GM12872 (cell line): ENCODE measurements around the gene GNA12.

ENCODE experiments used
- CTCF ChIP-seq: IDR thresholded peaks from 3 replicates; pipeline ENCODE4 v1.5.1; 2011; ENCODE audit warnings: low read depth, mild to moderate bottlenecking, low read length, moderate library complexity; ENCODE audit not compliant: insufficient read depth

Gene GNA12

GRCh38 chr7:2681929-2682799 is 161.9 kb downstream of the GNA12 start:
- TF ChIP-seq CTCF: no peak

GRCh38 chr7:2680792-2681490 is 163.2 kb downstream of the GNA12 start:
- TF ChIP-seq CTCF: peak; percentile 75

- no peak for TF ChIP-seq CTCF
These were observed 163.9 kb downstream of the GNA12 start for GRCh38 chr7:2680256-2680655.
